Measurements from ENCODE around the gene NHP2.

The NHP2 gene

DNA sequence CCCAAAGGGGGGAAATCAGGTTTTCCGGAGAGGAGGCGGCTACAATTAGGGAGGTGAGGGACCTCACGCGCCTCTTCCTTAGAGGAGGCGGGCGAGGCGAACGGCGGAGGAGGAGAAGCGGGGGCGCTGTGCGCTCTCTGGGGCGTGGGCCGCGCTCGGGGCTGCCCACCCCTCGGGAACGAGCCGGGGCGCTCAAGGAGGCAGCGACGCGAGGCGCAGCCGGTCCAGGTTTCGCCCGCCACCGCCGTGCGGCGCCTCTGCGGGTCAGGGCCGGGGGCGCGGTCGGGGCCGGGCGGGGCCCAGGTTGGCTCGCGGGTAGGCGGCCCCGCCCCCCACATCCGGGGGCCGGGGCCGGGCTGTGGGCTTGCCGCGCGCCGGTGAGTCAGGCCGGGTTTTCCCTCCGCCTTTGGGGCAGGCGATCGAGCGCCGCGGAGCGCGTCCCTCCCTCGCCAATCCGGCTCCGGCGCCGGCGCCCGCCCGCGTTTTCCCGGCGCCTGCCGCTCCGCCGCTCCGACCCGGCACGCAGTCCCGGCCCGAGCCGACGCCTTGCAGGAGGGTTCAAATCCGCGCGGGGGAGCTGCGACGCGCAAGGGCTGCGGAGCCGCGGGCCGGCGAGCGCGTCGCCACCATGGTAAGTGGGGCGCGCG is 40.4 kb downstream of the NHP2 start, which contains the start of gene N4BP3:
Gene N4BP3, plus strand, starts transcription at position 392 of the 647 bp plus-strand sequence. CDS start 6,052 bp downstream, outside the sequence.
- DNase-seq = no peak

DNA sequence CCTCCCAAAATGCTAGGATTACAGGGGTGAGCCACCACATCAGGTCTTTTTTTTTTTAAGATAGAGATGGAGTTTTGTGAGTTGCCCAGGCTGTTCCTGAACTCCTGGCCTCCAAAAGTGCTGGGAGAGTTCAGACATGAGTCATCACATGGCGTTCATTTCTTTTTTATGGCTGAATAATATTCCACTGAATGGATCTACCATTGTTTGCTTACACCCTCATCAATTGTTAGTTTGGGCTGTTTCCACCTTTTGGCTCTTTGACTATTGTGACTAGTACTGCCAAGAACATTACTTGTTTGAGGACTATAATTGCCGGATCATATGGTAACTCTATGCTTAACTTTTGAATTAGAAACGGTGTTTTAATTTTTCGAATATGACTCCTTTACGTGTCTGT is 41.1 kb downstream of the NHP2 start:
- no peak for DNase-seq

DNA sequence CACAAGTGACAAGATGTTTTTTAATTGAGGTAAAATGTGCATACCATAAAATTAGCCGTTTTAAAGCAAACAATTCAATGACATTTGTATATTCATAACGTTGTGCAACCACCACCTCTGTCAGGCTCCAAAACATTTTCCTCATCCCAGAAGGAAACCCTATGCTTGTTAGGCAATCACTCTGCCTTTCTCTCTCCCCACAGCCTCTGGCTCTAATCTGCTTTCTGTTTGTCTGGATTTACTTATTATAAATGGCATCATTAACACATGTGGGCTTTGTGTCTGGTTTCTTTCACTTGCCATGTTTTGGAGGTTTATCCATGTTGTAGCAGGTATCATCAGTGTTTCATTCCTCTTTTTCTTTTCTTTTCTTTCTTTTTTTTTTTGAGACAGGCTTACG is 41.8 kb downstream of the NHP2 start:
- DNase-seq = no peak

DNA sequence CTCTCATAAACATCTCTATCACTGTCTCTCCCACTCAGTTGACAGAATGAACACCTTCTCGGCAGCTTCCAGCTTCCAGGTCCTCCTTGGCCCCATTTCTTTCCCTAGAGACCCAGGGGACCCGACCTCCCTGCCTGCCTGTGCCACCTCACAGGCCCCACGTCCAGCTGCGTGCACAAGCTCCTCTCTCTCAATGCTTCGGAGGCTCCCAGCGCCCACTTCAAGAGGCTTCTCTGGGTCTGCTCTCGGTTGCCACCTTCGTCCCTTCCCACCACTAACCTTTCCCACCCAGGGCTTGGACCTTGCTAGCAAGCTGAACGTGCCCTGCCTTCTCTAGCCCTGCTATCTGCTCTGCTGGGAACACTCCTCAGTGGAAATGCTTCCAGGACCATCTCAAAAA is 43.2 kb downstream of the NHP2 start:
- no peak for DNase-seq

DNA sequence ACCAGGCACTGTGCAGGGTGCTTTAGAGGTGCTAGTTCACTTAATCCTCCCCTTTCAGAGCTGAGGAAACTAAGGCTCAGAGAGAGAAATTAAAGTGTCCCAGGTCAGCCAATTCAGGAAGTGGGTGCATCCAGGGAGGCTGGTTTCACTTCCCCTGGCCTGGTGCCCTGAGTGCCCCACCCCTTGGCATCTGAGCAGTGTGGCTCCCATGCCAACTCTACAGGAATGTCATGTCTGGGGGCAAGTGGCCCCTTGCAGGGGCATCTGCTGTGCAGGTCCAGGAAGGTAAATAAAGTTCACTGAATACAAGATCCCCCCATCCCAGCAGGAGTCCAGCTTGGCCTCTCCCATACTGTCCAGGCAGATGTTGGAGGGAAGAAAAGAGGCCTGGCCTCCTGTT is 44.7 kb downstream of the NHP2 start:
- no peak for DNase-seq

DNA sequence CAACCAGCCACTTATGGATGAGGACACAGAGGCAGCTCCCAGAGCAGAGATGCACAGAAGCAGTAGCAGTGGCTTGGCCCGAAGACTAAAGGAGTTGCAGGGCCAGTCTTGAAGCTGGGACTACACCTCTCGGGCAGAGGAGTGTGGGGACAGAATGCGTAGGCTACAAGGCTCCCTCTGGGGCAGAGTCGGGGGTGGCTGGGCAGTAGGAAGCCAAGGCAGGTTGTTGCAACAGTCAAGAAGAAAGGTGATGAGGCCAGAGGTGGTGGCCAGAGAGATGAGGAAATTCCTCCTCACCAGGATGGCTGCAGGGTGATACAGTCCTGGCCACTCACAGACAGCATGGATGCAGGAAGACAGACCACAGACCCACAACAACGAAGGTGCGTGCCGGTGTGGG is 45.2 kb downstream of the NHP2 start:
- no peak for DNase-seq

DNA sequence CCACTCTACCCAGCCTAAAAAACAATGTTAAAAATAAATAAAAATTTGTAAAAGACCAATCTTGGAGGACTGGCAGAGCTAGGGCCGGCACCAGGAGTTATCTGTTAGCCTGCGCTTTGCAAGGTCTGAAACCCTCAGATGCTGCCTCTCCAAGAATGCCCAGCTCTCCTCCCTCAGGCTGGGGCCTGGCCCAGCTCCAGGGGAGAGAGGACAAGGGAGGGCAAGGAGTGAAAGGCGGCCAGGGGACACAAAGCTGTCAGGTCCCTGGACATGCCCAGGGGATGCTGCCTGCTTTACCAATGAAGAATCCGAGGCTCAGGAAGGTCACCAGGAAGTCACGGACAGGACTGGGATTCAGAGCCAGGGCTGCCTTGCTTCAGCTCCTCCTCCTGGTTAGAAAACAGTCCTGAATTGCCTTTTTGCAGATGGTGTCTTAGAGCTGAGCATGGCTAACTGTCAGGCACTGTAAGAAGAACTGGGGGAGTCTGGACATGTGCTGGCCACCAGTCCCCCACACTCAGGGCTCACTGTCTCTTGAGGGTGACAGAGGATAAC is 45.9 kb downstream of the NHP2 start:
- DNase-seq = no peak

DNA sequence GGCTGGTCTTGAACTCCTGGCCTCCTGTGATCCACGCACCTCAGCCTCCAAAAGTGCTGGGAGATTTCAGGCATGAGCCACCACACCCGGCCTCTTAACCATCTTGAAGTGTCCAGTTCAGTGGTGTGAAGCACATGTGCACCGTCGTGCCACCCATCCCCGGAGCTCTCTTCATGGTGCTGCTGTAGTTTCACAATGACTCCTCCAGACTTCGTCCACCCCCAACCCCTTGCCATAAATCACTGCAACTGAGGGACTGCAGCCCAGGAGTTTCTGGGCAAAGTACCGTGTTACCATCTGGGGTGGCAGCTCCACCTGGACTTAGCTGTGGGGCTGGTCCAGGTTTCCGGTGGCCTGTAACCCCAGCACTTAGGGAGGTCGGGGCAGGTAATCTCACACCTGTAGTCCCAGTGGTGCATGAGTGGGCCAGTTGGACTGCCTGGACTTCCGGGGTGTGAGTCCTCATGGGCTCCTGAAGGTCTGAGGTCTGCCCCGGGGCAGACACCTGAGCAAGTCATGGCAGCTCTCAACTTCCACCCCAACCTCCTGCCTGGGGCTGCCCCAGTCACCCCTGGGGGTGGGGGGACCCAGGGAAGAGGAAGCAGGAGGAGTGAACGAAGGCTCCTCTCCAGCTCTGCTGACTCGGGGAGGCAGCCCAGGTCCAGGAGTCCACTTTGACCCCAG is 47.0 kb downstream of the NHP2 start:
- DNase-seq = no peak

DNA sequence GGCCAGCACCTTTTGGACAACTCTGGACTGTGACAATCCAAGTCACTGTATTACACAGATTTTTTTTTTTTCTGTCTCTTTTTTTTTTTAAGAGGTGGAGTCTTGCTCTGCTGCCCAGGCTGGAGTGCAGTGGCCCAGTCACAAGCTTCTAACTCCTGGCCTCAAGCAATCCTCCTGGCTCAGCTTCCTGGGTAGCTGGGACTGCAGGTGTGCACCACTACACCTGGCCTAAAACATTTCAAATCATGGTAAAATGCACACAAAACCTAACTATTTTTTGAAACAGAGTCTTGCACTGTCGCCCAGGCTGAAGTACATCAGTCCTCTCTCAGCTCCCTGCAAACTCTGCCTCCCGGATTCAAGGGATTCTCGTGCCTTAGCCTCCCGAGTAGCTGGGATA is 47.6 kb downstream of the NHP2 start:
- DNase-seq = no peak

DNA sequence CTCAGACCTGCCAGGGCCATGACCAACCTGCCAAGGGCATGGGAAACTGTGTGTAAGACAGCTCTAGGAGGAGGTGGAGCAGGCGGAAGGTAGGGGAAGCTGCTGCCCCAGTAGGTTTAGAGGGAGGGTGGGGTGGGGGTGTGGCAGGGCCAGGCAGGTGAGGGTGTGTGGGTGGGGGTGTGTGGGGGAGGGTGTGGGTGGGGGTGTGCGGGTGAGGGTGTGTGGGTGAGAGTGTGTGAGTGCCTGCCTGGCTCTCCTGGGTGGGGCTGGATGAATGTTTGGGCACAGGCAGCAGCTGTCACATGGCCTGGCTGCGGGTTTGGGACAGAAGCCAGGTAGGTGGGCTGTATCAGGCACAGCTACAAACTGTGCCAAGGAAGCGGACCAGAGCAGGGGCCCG is 49.2 kb downstream of the NHP2 start:
- DNase-seq = no peak

DNA sequence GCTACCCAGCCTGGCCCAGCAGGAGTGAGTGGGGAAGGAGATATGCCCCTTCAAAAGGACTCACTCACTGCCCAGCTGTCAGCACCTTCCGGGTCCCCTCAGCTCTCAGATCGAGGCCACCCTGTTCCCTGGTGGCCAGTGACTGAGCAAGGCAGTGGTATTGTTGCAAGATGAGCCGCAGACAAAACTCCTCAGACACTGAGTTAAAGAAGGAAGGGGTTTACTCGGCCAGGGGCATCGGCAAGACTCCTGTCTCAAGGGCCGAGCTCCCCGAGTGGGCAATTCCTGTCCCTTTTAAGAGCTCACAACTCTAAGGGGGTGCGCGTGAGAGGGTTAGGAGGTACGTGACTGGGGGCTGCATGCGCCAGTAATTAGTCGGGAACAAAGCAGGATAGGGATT is 50.1 kb downstream of the NHP2 start:
- no peak for DNase-seq

Data from SIG-M5 (cell line).